Fibroblast of the aortic adventitia (primary cell): Measurements from ENCODE around the gene CDHR1. TPM values are rescaled to one million over a fixed set of nuclear protein-coding genes. Genes with fewer than 3 reads are reported as not detected.

Experiments
- DNase-seq: peaks from one replicate; pipeline ENCODE4 v3.0.0-alpha.2; 2010; ENCODE audit warnings: low read depth
- H3K4me3 ChIP-seq: 2 replicates; pipeline ENCODE4 v1.5.1; 2011; ENCODE audit warnings: low read depth, mild to moderate bottlenecking, control low read depth, low read length, moderate library complexity
- total RNA-seq: library from RNA; depleted of rRNA; stranded (reverse); fragments of >200 nt; gene quantifications from 2 replicates; pipeline ENCODE4 v1.2.3, GENCODE V29; 2012; ENCODE audit warnings: low replicate concordance
- TF ChIP-seq, protein P1 (sequence below): IDR thresholded peaks from 2 replicates; pipeline ENCODE4 v1.5.1; 2011; ENCODE audit warnings: mild to moderate bottlenecking, low read length, control low read depth, inconsistent platforms; ENCODE audit not compliant: insufficient read depth

CDHR1 gene
- total RNA-seq, 1 donor: not detected

DNA sequence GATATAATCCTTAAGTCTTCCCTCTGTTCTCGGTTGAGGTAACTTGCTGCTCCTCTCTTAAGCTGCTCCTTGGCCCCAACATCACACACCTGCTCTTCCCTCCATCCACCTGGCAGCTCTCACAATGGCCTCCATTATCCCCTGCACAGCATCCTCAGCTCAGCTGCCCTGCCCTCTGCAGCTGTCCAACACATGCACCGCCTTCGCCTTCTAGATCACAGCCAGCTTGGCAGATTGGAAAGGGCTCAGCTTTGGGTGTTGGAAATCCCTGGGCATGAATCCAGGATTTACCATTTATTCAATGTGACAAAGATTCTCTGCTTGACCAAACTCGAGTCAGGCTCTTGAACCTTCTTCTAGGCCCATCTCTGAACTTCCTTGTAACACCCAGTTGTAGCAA, 71.1 kb downstream of the CDHR1 start:
- no peak overlapping the region for H3K4me3 ChIP-seq

DNA sequence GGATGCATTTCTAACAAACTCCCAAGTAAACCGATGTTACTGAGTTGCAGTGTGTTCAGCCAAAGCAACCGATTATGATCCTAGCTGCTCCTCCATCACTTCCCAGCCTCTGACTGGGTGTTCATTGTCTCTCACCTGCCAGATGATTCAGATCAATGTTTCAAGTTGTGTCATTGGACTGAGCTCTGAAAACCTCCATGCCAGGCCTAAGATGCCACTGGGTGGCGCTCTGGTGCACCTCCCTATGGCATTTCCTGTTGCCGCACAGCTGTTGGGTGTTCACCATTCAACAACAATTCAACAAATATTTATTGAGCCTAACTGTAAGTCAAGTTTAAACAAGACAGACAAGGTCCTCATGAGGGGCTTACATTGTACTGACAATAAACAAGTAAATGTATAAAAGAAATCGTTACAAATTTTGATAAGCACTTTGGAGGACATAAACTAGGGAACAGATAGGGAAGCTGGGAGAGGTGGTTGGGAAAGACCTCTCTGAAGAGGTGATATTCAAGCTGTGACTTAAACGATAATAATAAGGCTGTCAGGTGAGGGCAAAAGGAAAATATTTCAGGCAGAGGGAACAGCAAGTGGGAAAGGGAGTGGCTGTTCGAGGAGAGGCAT, 73.3 kb downstream of the CDHR1 start:
- DNase-seq: peak; percentile 42
- TF ChIP-seq, protein P1, sequence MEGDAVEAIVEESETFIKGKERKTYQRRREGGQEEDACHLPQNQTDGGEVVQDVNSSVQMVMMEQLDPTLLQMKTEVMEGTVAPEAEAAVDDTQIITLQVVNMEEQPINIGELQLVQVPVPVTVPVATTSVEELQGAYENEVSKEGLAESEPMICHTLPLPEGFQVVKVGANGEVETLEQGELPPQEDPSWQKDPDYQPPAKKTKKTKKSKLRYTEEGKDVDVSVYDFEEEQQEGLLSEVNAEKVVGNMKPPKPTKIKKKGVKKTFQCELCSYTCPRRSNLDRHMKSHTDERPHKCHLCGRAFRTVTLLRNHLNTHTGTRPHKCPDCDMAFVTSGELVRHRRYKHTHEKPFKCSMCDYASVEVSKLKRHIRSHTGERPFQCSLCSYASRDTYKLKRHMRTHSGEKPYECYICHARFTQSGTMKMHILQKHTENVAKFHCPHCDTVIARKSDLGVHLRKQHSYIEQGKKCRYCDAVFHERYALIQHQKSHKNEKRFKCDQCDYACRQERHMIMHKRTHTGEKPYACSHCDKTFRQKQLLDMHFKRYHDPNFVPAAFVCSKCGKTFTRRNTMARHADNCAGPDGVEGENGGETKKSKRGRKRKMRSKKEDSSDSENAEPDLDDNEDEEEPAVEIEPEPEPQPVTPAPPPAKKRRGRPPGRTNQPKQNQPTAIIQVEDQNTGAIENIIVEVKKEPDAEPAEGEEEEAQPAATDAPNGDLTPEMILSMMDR: peak; percentile 66
- H3K4me3 ChIP-seq: no peak overlapping the region

More for the DNA sequence above, 71.1 kb downstream of the CDHR1 start:
- TF ChIP-seq, protein P1: no peak
- no peak for DNase-seq

DNA sequence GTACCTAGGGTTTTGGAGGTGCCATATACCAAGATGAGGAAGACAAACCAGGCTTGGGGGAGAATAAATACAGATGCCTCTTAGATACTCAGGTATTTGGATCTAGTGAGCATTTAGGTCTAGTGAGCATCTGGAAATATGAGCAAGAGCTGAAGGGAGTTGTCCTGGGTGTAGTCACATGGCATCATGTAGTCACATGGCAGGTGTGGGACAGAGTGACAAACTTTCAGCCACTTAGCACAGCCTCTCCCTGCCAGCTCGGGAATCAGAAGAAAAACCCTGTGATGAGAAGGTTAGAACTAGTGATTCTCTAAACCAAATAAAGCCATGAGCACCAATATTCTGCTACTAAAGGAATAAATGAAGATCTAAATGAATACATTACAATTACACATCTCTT, 74.8 kb downstream of the CDHR1 start:
- TF ChIP-seq, protein P1: no peak
- H3K4me3 ChIP-seq: no peak overlapping the region
- DNase-seq: no peak

Other genes with a start within 250 kb of the CDHR1 start
- gene GHITM, start 55.0 kb upstream of the CDHR1 start, total RNA-seq: 117 and 161 TPM in 2 replicates
- not detected in 2 replicates for gene GPR15LG, start 20.7 kb upstream of the CDHR1 start, total RNA-seq
- gene LRIT2, start 31.0 kb downstream of the CDHR1 start, total RNA-seq: not detected in 2 replicates
- gene LRIT1, start 47.0 kb downstream of the CDHR1 start, total RNA-seq: not detected in 2 replicates
- not detected in 2 replicates for gene RGR, start 50.5 kb downstream of the CDHR1 start, total RNA-seq
- gene CCSER2, start 134.1 kb downstream of the CDHR1 start, total RNA-seq: 40.8 and 49.6 TPM in 2 replicates